Measurements from ENCODE around the gene ME1.
A peak's percentile ranks its signal among the peaks of the same experiment; 100 is the strongest.
"Not testable (repeated sequence)": the region's sequence is repeated elsewhere in the genome, so short reads cannot be mapped to it uniquely, and the experiment has no call there.

ME1 gene

DNA sequence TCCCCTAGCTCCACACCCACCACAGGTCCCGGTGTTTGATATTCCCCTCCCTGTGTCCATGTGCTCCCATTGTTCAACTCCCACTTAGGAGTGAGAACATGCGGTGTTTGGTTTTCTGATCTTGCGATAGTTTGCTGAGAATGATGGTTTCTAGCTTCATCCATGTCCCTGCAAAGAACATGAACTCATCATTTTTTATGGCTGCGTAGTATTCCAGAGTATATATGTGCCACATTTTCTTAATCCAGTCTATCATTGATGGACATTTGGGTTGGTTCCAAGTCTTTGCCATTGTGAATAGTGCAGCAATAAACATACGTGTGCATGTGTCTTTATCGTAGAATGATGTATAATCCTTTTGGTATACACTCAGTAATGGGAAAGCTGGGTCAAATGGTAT, 143.6 kb downstream of the ME1 start:
- intact Hi-C loops (cut with DNase I); DNase-seq: not testable (repeated sequence)

DNA sequence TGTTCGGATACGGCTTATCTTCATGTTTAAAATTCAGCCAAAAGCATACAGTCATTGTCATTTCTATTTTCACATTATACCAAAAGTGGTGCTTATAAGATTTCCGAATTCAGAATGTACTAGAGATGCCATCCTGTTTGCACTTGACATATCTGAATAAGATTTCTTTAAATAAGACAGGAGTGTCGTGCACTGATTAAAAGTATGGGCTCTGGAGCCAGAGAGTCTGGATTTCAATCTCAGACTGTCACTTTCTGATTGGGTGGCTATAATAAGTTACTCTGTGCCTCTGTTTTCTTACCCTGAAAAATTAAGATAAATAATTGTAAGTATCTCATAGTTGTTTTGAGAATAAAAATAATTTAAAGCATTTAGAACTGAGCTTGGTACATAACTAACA, 144.9 kb downstream of the ME1 start:
- intact Hi-C loops (cut with DNase I): no loop called here
- no peak for DNase-seq

DNA sequence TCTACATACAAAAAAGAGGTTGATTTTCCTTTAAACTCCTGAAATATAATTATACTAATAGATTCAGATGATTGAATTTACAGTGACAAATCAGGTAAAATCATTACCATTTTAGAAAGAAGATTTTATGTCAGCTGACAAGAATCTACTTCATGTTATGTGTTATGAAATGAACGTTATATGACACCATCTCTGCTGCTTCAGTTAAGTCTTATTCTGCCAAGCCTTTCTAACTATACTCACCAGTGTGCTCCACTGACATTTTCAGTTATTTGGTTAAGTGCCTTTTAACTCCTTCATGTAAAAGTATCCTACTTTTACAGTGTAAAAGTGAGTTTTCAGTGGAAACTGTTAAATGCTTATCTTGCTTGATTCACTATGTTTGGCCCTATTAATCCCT, 157.3 kb downstream of the ME1 start:
- intact Hi-C loops (cut with DNase I): no loop called here
- no peak for DNase-seq

DNA sequence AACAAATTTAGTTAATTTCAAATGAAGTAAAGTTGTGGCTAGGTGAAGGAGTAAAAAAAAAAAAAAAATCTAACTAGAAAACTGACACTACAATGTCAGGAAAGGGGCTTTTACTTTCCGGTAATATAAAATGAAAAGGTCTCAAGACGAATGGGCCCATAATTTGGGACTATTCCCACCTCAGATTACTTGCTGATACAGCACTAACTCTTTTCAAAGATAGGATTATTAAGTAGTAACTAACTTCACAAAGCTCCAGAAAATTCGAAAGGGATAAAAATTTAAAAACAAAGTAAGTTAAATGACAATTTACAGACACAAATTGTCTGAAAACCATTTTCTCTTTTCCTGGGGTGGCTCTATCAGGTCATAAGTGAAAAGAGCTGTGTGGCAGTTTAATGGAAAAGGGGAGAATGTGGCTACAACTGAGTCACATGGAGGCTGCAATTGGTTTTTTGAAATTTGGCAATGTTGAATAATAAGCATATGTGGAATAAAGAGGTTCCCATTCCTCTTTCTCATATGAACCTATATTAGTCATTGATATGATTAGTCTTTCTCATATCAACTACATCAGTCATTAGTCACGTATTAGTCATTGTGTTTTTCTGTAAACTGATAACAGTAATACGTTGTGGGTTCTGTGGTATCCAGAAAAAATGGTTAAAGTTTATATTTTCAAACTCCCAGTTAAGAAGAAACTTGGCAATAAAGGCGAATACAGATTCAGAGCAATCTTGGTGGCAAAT, 159.7 kb downstream of the ME1 start:
- intact Hi-C loops (cut with DNase I): no loop called here
- DNase-seq: no peak

GRCh38 chr6:83265384-83265783, 165.5 kb downstream of the ME1 start:
- intact Hi-C loops (cut with DNase I): no loop called here
- no peak for DNase-seq

DNA sequence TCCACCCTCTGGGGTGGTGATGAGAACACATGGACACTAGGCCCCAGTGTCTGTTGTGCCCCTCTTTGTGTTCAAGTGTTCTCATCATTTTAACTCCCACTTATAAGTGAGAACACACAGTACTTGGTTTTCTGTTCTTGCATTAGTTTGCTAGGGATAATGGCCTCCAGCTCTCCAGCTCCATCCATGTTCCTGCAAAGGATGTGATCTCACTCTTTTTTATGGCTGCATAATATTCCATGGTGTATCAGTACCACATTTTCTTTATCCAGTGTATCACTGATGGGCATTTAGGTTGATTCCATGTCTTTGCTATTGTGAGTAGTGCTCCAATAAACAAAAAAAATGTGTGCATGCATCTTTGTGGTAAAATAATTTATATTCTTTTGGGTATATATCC, 170.3 kb downstream of the ME1 start:
- DNase-seq: no peak
- intact Hi-C loops (cut with DNase I): no loop called here

DNA sequence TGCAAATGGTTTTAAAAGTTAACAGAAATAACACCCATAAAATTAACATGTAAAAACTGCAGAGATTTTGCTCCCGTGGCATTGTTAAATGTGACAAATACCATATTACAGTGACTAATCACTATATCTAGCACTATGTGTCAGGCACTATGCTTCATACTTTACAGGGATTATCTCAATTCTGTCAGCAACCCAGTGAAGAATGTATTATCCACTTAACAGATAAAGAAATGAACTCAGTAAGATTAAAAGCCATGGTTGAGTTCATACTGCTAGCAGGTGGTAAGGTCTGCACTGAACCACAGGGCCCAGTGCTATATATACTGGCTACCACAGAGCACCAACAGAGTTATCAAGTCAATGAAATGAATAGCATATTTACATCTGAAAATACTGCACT, 172.3 kb downstream of the ME1 start:
- intact Hi-C loops (cut with DNase I): no loop called here
- DNase-seq: no peak

DNA sequence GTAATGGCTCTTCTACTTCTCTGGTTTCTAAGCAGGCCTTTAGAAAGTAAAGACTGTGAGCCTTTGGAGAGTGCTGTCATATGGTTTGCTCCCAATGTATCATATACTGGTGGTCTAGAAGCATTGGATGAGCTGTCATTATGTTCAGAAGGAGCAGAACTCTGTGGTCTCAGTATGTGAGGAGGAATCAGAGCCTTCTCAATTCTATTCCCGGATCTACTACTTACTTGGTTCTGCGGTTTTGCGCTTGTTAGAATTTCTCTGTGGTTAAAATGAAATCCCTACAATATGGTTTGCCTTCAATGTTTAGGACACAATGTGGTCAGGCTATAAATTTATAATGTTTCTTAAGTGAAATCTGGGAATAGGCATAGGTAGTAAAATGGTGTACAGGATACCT, 173.1 kb downstream of the ME1 start:
- intact Hi-C loops (cut with DNase I): no loop called here
- no peak for DNase-seq

GRCh38 chr6:83256719-83257118, 174.1 kb downstream of the ME1 start:
- not testable (repeated sequence) for DNase-seq

GRCh38 chr6:83252719-83253118, 178.1 kb downstream of the ME1 start:
- intact Hi-C loops (cut with DNase I): no loop called here
- no peak for DNase-seq

More at GRCh38 chr6:83256719-83257118, 174.1 kb downstream of the ME1 start:
- intact Hi-C loops (cut with DNase I): not testable (repeated sequence)

DNA sequence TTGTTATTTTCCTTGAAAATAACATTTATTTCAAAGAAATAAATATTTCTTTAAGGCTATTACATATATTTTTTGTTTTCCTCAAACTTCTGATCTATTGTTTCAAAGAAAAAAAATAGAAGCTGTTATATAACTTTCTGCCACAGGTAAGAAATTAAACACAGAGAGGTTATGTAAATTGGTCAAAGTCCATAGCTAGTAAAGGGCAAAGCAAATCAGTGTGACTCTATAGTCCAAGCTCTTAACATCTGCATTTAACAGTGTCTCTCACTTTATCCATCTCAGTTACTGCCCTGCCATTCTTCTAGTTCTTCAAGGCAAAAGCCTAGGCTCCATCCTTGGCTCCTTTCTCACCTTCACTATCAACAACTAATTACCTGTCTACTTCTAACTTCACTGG, 180.6 kb downstream of the ME1 start:
- intact Hi-C loops (cut with DNase I): no loop called here
- no peak for DNase-seq

- intact Hi-C loops (cut with DNase I): no loop called here
- DNase-seq: no peak
Observed at GRCh38 chr6:83247471-83247870, 183.4 kb downstream of the ME1 start.

GRCh38 chr6:83231146-83231545, 199.7 kb downstream of the ME1 start:
- intact Hi-C loops (cut with DNase I): no loop called here
- no peak for DNase-seq

DNA sequence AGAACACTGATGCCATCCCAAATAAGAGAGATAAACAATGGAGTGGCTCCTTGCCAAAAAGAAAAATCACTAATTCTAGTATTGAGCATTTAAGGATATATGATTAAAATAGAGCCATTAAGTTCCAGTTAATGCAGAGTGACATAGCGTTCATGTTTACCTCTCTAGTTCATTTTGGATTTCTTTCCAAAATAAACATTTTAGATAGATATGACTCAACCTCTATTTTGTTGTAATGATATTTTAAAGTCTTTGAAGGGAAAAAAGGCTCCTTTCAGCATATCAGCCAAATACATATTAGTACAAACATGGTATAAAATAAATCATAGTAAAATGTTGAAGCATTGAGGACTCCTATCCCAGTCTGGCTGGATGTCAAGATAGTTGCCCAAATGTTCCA, 204.3 kb downstream of the ME1 start:
- intact Hi-C loops (cut with DNase I): no loop called here
- DNase-seq: no peak

GRCh38 chr6:83221889-83222479, 208.9 kb downstream of the ME1 start:
- no peak for DNase-seq
- intact Hi-C loops (cut with DNase I): loop anchor here (2.0 kb wide), 1 partner anchor 293 kb away; no protein-coding TSS in a partner anchor

DNA sequence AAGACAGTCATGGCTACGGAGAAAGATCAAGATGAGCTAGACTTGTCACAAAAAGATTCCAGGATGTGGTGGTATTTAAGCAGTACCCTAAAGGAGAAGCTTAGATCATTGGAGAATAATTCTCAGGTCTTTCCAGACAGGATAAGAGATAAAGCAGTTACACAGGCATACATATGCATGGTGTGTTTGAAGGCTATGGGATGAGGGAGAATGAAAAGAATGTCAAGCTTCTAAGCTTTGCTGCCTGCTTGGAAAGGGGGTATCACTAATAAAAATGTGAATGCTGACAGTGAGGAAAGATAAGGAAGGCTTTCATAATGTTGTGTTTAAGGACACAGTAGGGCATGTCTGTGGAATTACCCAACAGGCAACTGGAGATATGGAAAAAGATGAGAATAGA, 209.6 kb downstream of the ME1 start:
- intact Hi-C loops (cut with DNase I): no loop called here
- DNase-seq: no peak

DNA sequence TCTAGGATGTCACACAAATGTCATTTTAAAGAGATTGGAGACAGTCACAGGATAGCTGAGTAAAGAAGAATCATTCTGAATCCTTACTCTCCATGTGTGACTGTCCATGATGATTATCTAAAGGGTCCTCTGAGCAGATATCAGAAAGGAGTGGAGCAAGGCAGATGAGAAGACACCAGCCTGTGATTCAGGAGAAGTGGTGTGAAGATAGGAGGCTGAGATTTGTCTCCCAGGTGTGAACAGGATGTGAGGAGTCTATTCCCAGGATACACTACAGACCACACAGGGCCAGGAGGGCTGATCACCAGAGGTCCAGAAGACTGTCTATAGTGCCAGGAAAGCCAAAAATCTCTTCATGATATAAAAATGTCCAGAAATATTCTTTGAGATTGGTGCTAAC, 210.7 kb downstream of the ME1 start:
- DNase-seq: no peak
- intact Hi-C loops (cut with DNase I): no loop called here

- DNase-seq: no peak
- intact Hi-C loops (cut with DNase I): loop anchor here (5.0 kb wide), 1 partner anchor 151 kb away; the partner anchor contains the start of genes DOP1A and UBE3D
Observed at GRCh38 chr6:83218646-83219045, 212.2 kb downstream of the ME1 start.

DNA sequence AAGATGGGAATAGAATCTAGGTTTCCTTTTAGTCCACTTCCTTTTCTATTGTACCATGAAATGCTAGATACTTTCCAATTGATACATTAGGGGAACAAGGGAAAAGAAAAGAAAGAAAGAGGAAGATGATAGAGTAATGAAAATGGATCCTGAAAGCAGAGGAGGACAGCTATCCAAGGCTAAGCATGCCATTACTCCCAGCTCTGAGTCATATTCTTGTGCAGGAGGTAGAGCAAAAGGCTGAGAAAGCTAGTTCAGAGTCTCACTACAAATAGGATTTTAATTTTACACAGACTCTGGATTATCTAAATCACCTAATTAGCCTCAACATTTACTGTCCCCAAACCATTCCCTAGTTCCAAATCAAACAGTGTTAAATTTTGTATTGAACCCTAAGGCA, 214.0 kb downstream of the ME1 start:
- intact Hi-C loops (cut with DNase I): loop anchor here (5.0 kb wide), 1 partner anchor 150 kb away; the partner anchor contains the start of genes DOP1A and UBE3D
- DNase-seq: peak in 3 of 42 donors; percentile 21 to 43 (median 34)

DNA sequence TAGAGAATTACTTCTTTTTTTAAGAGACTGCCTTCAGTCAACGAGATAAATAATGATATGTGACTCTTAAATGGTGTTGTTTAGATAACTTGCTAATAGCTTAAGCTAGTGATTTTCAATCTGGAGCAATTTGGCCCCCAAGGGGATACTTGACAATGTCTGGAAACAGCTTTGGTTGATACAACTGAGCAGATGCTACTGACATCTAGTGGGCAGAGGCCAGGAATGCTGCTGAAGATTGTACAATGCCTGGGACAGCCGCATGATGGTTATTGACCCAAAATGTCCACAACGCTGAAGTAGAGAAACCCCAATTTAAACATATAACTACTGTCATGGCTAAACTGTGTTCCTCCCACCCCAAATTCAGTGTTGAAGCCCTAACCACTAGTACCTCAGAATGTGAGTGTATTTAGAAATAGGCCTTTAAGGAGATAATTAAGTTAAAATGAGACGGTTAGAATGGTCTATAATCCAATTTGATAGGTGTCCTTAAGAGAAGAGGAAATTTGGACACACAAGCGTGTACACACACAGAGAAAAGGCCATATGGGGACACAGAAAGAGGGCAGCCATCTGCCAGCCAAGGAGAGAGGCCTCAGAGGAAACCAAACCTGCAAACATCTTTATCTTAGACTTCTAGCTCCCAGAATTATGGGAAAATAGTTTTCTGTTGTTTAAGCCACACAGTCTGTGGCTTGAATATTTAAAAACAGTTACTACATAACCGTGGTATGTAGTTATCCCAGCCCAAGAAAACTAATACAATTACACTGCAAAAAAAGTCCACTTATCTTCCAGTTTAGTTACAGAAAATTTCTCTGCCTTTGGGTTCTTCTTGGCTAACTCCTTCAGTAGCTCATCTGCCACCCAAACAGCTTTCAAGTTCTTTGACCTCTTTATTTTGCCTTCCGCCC, 215.5 kb downstream of the ME1 start:
- intact Hi-C loops (cut with DNase I): loop anchor here (5.0 kb wide), 1 partner anchor 148 kb away; the partner anchor contains the start of genes DOP1A and UBE3D
- peak; percentile 7 to 90 (median 72) for DNase-seq

Measured in head of caudate nucleus (tissue), 42 donors.